GM19193 (cell line): ENCODE data around the gene PDE1C.

Experiments
- POLR2A ChIP-seq: IDR thresholded peaks from 4 replicates; pipeline ENCODE4 v1.6.1; 2011; ENCODE audit not compliant: insufficient read depth, insufficient read length; ENCODE audit errors: extremely low read depth

PDE1C gene

DNA sequence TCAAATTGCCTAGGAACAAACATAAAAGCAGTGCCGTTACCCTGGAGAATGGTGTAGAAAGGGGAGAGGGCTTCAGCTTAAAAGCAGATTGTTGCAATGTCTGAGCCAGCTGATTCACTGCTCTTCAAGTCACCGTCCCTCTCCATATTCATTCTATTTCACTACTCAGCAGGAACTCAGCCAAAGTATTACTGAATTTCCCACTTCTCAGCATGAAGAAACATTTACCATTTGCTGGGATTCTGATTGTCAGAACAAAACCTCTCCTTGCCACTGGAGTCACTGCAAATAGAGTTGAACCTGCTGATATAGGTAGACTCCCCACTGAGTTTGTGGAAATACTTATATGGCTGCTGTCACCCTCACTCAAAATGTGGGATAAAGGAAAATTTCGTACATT lies 311.5 kb downstream of the PDE1C start:
- no peak for TF ChIP-seq POLR2A

- no peak for TF ChIP-seq POLR2A
Measured at GRCh38 chr7:31751726-31752125, 318.5 kb downstream of the PDE1C start.

GRCh38 chr7:31748084-31748483 lies 322.1 kb downstream of the PDE1C start:
- no peak for TF ChIP-seq POLR2A

- no peak for TF ChIP-seq POLR2A
Measured at GRCh38 chr7:31747553-31747952, 322.7 kb downstream of the PDE1C start.

DNA sequence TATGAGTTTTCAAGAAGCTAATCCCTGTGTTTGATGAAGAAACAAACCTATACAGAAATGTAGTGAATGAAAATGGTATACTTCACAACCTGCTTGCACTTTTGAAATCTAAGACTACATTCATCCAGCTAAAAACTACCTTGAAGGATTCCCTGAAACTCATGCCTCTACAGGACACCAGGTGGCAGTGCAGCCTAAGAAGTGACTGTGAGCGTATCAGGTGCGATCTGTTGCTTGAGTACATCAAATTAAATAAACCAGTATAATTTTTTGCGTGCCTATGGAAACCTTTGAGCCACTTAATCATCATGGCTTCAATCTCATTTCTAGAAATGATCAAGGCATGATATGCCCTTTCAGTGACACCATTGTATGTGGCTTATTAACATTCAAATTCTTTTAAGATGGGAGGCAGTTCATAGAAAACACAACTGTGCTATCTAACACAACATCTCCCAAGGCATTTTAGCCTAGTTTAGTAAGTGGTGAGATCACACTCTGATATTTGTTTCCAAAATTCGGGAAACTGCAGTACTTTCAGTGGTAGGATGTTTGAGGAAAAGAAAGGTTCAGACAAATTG lies 325.8 kb downstream of the PDE1C start:
- no peak for TF ChIP-seq POLR2A

- no peak for TF ChIP-seq POLR2A
Measured at GRCh38 chr7:31741852-31742251, 328.4 kb downstream of the PDE1C start.

- TF ChIP-seq POLR2A, result no peak
Measured at GRCh38 chr7:31735991-31736982, 333.9 kb downstream of the PDE1C start.

- TF ChIP-seq POLR2A, result no peak
Measured at GRCh38 chr7:31734456-31734855, 335.8 kb downstream of the PDE1C start.

- no peak for TF ChIP-seq POLR2A
Measured at GRCh38 chr7:31729195-31729804, 340.9 kb downstream of the PDE1C start.

DNA sequence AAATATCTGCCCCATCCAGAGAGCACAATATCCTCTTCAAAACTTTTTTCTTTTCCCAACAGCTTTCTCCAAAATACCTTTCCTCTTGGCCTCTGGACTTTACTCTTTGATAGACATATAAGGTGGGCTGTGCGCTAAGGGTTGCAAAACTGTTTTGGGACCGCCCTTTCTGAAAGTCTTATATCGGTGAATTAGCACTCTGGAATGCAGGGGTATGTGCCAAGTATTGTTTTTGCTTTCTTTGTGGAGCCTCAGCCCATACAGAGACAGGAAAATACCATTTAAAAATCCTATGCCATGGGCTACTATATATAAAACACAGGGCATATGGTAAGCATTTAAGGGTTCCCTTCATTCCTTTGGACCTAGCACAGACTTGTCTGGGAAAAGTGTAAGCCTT lies 345.5 kb downstream of the PDE1C start:
- TF ChIP-seq POLR2A, result no peak

DNA sequence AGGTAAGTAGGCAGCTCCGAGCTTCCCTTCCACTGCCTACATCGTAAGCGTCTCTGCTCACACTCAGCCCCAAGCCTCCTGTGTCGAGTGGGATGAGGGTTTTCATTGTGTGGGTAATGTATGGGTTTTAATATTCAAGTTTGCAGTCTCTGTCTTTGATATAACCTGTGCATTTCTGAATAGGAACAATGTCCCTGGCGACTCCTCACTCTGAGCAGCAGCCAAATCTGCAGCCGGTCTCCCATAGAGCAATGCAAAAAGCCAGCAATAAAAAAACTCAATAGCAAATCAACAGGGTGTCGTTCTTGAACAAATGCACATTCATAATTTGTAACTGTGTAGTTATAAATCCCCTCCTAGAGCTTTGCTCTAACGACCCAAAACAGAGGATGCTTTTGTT lies 349.8 kb downstream of the PDE1C start:
- TF ChIP-seq POLR2A, result no peak

- no peak for TF ChIP-seq POLR2A
Measured at GRCh38 chr7:31716355-31716754, 353.9 kb downstream of the PDE1C start.

DNA sequence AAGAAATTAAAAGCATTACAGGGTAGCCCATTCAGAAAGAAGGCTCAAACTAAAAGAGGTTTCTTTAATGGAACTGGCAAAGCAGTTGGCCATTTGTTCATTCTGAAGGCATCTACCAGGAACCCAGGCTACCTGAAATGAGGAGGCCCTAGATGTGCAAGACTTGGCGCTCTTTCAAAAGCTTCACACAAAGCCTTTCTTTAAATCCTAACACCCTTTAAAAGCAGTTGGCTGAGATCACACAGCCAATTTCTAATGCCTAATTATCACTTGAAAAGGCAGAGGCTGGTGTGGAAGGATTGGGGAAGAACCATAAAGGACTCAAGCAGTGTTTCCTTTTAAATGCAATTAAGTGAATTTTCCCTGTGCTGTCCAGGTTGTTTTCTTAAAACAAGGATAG lies 360.0 kb downstream of the PDE1C start:
- TF ChIP-seq POLR2A, result no peak

GRCh38 chr7:31707089-31707488 lies 363.1 kb downstream of the PDE1C start:
- no peak for TF ChIP-seq POLR2A

- no peak for TF ChIP-seq POLR2A
Measured at GRCh38 chr7:31705377-31705776, 364.8 kb downstream of the PDE1C start.

DNA sequence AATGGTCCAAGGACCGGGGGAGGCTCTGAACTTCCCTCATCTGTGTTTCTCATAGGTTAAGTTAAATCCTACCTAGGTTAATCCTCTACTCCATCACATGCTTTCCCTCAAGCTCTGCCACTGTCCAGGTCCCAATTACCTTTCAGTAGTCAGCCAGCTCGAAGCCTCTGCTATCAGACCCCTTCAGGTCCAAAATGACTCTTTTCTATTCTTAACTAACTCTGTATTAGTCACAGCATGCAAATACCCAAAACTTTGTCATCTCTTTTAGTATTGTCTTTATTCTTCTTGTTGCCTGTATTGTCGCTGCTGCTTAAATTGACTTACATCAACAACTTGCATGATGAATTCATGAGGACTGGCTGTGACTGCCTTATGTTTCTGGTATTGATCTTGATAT lies 367.9 kb downstream of the PDE1C start:
- TF ChIP-seq POLR2A, result no peak
